ENCODE results near the gene PALM.

The PALM gene

DNA sequence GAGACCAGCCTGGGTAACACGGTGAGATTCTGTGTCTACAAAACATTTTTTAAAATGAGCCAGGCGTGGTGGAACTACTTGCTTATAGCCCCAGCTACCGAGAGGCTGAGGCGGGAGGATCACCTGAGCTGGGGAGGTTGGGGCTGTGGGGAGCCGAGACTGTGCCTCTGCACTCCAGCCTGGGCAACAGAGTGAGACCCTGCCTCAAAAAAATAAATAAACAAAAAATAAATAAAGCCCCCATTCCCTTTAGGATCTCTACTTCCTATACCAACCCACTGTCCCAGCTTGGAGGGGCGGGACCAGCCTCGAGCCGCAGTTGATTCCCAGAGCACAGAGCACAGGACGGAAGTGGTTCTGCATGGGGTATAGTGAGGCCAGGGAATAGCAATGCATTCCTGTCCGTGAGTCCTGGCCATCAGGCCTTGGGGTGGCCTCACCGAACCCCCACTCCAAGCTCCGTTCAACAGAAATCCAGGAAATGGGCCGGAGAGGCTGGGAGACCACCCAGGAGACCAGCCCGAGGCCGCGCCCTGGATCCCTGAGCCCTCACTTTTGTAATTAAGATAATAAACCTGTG, 83.7 kb downstream of the PALM start:
- peak overlapping the region; percentile 99 for H3K27ac ChIP-seq
- DNase-seq (ENCODE audit: low spot score), result no peak
- ChIA-PET POLR2A (ENCODE audit: low non-redundant PET) (no interaction called here), CTCF (interaction anchor here (0.6 to 0.7 kb wide), 2 partner anchors 41 to 65 kb away, joined by 3 to 4 read pairs; no protein-coding TSS in a partner anchor)
- TF ChIP-seq CTCF (conservative IDR thresholded peaks at IDR 0.05; ENCODE audit: low read depth), result no peak

GRCh38 chr19:793806-794205, 85.1 kb downstream of the PALM start:
- ChIA-PET POLR2A (ENCODE audit: low non-redundant PET) (interaction anchor here (0.5 kb wide), 1 partner anchor 19 kb away, joined by 6 read pairs; no protein-coding TSS in a partner anchor), CTCF (interaction anchor here (0.5 to 0.7 kb wide), 2 partner anchors 10 to 299 kb away, joined by 4 read pairs; no protein-coding TSS in a partner anchor)
- peak overlapping the region; percentile 99 for H3K27ac ChIP-seq
- DNase-seq (ENCODE audit: low spot score), result no peak
- TF ChIP-seq CTCF (conservative IDR thresholded peaks at IDR 0.05; ENCODE audit: low read depth), result no peak

GRCh38 chr19:795073-795611, 86.4 kb downstream of the PALM start:
- POLR2A ChIA-PET (ENCODE audit: low non-redundant PET), result no interaction called here
- CTCF ChIA-PET, result no interaction called here
- peak overlapping the region; percentile 99 for H3K27ac ChIP-seq
- no peak for DNase-seq (ENCODE audit: low spot score)
- TF ChIP-seq CTCF (conservative IDR thresholded peaks at IDR 0.05; ENCODE audit: low read depth), result no peak

DNA sequence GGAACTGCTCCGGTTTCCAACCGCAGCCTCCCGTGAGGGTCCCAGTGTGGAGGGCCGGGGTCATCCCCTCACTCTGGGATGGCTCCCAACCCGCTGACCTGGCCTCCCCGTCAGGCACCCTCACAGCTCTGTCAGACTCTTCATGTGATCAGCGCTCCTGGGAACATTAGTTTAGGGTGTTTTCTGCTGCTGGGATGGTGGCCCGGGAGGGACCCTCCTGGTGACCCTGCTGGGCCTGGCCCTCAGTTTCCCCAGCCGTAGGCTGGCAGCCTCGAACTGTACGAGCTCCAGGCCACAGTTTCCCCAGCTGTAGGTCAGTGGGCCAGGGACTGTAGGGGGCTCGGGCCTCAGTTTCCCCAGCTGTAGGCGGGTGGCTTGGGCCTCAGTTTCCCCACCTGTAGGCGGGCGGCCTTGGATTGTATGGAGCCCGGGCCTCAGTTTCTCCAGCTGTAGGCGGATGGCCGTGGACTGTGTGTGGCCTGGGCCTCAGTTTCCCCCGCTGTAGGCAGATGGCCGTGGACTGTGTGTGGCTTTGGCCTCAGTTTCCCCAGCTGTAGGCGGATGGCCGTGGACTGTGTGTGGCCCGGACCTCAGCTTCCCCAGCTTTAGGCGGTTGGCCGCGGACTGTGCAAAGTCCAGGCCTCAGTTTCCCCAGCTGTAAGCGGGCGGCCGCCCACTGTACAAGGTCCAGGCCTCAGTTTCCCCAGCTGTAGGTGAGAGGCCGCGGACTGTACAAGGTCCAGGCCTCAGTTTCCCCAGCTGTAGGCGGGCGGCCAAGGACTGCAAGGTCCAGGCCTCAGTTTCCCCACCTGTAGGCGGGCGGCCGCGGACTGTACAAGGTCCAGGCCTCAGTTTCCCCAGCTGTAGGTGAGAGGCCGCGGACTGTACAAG, 87.2 kb downstream of the PALM start:
- TF ChIP-seq CTCF (conservative IDR thresholded peaks at IDR 0.05; ENCODE audit: low read depth), result no peak
- peak overlapping the region; percentile 99 for H3K27ac ChIP-seq
- no peak for DNase-seq (ENCODE audit: low spot score)
- ChIA-PET POLR2A (ENCODE audit: low non-redundant PET) (no interaction called here), CTCF (no interaction called here)

DNA sequence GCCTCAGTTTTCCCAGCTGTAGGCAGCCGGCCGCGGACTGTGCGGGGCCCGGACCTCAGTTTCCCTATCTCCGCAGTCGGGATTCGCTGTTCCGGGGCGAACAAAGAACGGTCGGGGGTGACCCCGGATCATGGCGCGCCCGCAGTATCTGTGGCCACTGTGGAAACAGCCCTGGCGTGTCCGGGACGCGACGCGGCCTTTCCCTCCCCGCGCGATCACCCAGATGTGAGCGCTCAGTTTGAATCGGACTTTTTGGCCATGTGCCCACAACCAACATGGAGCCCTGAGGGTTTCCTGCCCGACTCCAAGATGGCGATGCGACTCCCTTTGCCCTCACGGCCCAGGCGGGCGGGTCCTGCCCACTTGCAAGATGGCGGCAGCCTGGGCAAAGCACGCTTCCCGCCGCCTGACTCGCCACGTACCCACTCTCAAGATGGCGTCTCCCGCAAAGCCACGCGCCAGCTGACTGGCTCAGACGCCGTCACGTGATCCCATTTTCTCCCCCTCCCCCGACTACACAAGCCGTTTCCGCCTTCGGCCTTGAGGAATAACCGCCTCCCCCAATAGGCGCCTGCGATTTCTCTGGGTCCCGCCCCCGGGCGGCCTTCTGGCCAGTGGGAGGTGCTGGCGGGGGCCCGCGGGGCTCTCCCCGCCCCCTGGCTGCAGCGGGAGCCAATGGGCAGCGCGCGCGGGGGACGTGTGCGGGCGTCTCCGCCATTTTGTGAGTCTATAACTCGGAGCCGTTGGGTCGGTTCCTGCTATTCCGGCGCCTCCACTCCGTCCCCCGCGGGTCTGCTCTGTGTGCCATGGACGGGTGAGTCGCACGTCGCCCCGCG, 88.2 kb downstream of the PALM start, which contains the start of gene PTBP1:
Gene PTBP1 (plus strand): TSS at position 761 of the 836 bp plus-strand sequence. CDS start 46 bp downstream, at position 807.
- no peak for TF ChIP-seq CTCF (conservative IDR thresholded peaks at IDR 0.05; ENCODE audit: low read depth)
- H3K27ac ChIP-seq, result peak within 1 kb of the TSS; percentile 99
- ChIA-PET CTCF (interaction anchor here (0.6 kb wide), 1 partner anchor 198 kb away, joined by 4 read pairs; no protein-coding TSS in a partner anchor), POLR2A (ENCODE audit: low non-redundant PET) (no interaction called here)
- peak; percentile 97 for DNase-seq (ENCODE audit: low spot score)

All from RWPE1 (cell line).